AG09319 (cell line): ENCODE measurements around the gene STX8.
"Not testable (repeated sequence)": the region's sequence is repeated elsewhere in the genome, so short reads cannot be mapped to it uniquely, and the experiment has no call there.

Experiments
- DNase-seq: peaks from one replicate; pipeline ENCODE4 v3.0.0-alpha.2; 2010; ENCODE audit warnings: low read depth; ENCODE audit errors: extremely low read depth
- TF ChIP-seq, protein P1 (sequence below): IDR thresholded peaks from 2 replicates; pipeline ENCODE4 v1.5.1; 2011; ENCODE audit warnings: low read depth, mild to moderate bottlenecking, inconsistent platforms, low read length, moderate library complexity

Gene STX8

DNA sequence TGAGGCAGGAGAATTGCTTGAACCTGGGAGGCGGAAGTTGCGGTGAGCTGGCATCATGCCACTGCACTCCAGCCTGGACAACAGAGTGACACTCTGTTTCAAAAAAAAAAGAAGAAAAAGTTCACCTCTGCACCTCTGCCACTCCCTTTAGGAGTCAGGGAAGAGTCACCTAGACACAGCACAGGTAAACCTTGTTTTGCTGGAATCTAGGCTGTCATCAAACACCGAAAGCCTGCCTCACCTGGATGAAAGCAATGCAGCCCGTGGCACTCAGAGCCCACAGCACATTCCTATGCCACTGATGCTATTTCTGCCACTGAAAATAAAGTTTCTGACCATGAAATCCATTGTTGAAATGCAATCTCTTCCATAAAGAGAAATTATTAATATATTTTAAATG is 23.0 kb upstream of the STX8 start:
- TF ChIP-seq, protein P1, sequence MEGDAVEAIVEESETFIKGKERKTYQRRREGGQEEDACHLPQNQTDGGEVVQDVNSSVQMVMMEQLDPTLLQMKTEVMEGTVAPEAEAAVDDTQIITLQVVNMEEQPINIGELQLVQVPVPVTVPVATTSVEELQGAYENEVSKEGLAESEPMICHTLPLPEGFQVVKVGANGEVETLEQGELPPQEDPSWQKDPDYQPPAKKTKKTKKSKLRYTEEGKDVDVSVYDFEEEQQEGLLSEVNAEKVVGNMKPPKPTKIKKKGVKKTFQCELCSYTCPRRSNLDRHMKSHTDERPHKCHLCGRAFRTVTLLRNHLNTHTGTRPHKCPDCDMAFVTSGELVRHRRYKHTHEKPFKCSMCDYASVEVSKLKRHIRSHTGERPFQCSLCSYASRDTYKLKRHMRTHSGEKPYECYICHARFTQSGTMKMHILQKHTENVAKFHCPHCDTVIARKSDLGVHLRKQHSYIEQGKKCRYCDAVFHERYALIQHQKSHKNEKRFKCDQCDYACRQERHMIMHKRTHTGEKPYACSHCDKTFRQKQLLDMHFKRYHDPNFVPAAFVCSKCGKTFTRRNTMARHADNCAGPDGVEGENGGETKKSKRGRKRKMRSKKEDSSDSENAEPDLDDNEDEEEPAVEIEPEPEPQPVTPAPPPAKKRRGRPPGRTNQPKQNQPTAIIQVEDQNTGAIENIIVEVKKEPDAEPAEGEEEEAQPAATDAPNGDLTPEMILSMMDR = no peak
- no peak for DNase-seq

- DNase-seq = not testable (repeated sequence)
Measured at GRCh38 chr17:9597638-9598037, 22.0 kb upstream of the STX8 start.

GRCh38 chr17:9594065-9594464 is 18.4 kb upstream of the STX8 start:
- TF ChIP-seq, protein P1 = no peak
- no peak for DNase-seq

DNA sequence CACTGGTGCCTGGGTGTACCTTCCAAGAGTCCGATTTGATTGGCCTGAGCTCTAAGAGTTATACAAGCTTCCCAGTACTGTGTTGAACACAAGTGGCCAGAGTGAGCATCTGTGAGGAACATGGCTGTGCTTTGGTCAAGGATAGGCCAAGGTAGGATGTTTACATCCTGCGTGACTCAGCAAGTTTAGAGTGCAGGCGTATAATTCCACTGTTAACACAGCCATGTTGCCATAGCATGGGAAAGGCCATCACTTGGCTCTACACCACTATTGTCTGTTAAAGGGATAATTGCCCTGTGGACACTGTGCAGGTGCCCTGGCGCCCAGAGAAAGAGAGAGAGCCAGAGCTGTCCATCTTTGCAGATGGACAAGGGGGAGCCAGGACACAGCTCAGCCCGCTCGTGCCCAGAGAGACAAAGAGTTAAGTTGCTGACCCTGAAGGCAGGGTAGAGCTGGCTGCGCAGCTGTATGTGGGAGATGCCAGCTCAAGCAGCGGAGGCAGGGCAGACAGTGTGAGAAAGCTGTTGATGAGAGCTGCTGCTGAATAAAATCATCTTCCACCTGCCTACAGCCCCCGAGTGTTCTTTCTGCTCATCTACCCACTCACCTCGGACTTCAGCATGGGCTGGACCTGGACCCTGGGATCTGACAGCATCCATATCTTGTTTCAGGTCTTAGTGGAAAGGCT is 12.5 kb upstream of the STX8 start:
- no peak for DNase-seq

GRCh38 chr17:9577373-9577709 is 1.7 kb upstream of the STX8 start:
- TF ChIP-seq, protein P1 = no peak
- no peak for DNase-seq

More for the DNA sequence above, 12.5 kb upstream of the STX8 start:
- TF ChIP-seq, protein P1 = no peak

DNA sequence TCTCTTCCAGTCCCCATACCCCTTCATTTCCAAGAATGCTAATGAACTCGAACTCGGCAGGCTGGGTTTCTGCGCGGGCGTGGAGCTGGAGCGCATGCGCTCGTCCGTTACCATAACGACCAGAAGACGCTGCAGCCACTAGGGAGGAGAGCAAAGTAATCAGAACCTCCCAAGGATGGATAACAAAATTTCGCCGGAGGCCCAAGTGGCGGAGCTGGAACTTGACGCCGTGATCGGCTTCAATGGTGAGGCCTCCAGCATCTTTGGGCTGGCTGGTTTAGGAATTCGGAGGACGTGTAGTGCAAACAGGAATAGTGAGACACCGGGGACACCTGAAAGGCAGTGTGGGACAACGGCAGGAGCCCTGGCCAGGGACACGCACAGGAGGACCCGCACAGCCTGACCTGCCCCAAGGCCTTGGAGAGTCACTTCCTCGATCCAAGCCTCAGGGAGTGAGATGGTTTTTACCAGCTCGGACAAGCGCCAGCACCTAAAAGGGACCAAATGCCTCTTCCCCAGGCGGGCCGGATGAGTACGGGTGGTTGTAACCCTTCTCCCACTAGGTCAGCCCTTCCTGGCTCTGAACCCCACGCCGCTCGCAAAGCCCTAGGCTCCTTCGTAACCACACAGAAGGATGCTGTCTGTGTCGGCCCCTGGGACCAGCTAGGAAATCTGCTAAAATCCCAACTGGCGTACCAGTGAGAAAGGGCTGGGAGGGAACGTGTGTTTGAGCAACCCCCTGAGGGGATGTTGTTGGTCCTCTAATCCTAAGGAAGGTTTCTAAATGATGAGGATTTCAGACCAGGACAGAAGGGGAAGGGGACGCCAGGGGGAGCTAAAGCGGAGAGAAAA is 1.1 kb upstream of the STX8 start, which contains the start of gene CFAP52:
Gene CFAP52 (plus strand): TSS at position 122 of the 852 bp plus-strand sequence. CDS start 54 bp downstream, at position 176.
- TF ChIP-seq, protein P1 = peak; percentile 79
- DNase-seq = peak; percentile 49

GRCh38 chr17:9571201-9571600 is 4.4 kb downstream of the STX8 start:
- TF ChIP-seq, protein P1 = no peak
- DNase-seq = no peak
